SU-DHL-6 (cell line): ENCODE data around the gene IMP3.

Experiments used
- CTCF ChIP-seq: fragments of 200-600 bp; sonication (generic); IDR thresholded peaks from one replicate; pipeline ENCODE4 v1.5.1; 2017; ENCODE audit warnings: antibody characterized with exemption, mild to moderate bottlenecking, low read length, moderate library complexity; ENCODE audit not compliant: insufficient read depth, poor library complexity, severe bottlenecking
- EZH2phosphoT487 ChIP-seq: fragments of 200-600 bp; sonication (generic), shearing (Covaris generic); conservative IDR thresholded peaks from 2 replicates; pipeline ENCODE4 v1.6.1; 2018; ENCODE audit warnings: mild to moderate bottlenecking, antibody characterized with exemption, low read length, moderate library complexity, mixed read lengths

- TF ChIP-seq CTCF (no peak), EZH2phosphoT487 (no peak)
Observed at GRCh38 chr15:75639709-75640482, at the start of gene IMP3.
